HPDE6-E6E7 (cell line): ENCODE results near the gene INTS4.
"Not testable (repeated sequence)": the region's sequence is repeated elsewhere in the genome, so short reads cannot be mapped to it uniquely, and the experiment has no call there.

Experiments
- DNase-seq: peaks from one replicate; pipeline ENCODE4 v3.0.0; 2011; ENCODE audit warnings: missing footprints; ENCODE audit errors: extremely low spot score

The INTS4 gene, protein sequence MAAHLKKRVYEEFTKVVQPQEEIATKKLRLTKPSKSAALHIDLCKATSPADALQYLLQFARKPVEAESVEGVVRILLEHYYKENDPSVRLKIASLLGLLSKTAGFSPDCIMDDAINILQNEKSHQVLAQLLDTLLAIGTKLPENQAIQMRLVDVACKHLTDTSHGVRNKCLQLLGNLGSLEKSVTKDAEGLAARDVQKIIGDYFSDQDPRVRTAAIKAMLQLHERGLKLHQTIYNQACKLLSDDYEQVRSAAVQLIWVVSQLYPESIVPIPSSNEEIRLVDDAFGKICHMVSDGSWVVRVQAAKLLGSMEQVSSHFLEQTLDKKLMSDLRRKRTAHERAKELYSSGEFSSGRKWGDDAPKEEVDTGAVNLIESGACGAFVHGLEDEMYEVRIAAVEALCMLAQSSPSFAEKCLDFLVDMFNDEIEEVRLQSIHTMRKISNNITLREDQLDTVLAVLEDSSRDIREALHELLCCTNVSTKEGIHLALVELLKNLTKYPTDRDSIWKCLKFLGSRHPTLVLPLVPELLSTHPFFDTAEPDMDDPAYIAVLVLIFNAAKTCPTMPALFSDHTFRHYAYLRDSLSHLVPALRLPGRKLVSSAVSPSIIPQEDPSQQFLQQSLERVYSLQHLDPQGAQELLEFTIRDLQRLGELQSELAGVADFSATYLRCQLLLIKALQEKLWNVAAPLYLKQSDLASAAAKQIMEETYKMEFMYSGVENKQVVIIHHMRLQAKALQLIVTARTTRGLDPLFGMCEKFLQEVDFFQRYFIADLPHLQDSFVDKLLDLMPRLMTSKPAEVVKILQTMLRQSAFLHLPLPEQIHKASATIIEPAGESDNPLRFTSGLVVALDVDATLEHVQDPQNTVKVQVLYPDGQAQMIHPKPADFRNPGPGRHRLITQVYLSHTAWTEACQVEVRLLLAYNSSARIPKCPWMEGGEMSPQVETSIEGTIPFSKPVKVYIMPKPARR

DNA sequence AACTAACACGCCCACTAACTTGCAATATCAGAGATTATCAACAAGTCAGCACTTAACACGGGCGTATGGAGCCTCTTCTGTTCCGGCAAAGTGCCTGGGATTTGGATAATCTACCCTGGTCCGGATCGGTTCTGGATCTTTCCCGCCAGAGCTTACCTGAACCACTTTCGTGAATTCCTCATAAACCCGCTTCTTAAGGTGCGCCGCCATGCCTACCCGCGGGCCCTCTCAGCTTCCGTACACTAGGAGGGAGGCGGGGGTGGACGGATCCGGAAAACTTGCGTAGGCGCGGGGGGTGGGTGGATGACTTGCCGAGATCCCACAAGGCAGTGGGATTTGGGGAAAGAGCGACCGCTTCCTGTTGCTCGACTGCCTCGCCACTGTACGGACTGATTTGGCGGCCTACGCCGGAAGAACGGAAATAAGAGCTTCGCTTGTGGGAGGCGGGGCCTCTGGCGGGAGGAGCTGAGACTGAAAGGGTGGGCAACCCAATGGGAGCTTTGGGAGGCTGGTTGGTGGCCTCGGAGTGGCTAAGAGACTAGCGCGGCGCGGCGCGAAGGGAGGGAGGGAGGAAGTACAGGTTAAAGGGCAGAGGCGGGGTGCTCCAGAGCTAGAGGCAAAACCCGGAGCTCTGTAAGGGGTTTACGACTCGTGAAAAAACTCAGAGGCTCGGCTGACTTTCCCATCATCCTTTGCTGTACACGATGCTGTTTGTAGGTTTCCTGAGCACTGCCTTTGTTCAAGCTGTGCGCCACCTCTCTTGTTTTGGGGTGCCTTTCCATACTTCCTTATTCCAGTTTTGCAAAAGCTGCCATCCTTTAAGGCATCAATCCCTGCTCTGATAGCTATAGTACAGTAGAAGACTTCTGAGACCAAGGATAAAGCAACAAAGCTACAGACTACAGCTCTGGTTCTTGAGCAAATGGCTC, at the start of gene INTS4:
Gene INTS4 (minus strand): TSS at position 235 of the 929 bp plus-strand sequence. CDS start 25 bp downstream, at position 210.
- peak; percentile 96 for DNase-seq

DNA sequence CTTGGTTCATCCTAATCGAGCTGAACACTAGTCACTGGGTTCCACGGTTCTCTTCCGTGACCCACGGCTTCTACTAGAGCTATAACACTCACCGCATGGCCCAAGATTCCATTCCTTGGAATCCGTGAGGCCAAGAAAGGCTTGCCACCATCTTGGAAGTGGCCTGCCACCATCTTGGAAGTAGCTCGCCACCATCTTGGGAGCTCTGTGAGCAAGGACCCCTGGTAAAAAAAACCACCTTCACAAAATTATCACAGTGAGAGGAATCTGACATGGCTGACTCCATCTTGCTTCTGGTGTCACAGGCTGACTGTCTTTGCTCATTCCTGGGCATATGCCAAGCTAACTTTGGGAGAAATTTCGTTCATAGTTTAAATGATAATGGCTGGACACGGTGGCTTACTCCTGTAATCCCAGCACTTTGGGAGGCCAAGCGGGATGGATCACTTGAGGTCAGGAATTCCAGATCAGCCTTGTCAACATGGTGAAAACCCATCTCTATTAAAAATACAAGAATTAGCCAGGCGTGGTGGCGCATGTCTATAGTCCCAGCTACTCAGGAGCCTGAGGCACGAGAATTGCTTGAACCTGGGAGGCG, 47.5 kb upstream of the INTS4 start:
- DNase-seq = no peak

DNA sequence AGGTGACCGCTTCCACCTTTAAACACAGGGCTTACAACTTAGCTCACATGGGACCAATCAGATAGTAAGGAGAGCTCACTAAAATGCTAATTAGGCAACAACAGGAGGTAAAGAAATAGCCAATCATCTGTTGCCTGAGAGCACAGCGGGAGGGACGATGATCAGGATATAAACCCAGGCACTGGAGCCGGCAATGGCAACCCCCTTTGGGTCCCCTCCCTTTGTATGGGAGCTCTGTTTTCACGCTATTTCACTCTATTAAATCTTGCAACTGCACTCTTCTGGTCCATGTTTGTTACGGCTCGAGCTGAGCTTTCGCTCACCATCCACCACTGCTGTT, 46.9 kb upstream of the INTS4 start:
- not testable (repeated sequence) for DNase-seq

DNA sequence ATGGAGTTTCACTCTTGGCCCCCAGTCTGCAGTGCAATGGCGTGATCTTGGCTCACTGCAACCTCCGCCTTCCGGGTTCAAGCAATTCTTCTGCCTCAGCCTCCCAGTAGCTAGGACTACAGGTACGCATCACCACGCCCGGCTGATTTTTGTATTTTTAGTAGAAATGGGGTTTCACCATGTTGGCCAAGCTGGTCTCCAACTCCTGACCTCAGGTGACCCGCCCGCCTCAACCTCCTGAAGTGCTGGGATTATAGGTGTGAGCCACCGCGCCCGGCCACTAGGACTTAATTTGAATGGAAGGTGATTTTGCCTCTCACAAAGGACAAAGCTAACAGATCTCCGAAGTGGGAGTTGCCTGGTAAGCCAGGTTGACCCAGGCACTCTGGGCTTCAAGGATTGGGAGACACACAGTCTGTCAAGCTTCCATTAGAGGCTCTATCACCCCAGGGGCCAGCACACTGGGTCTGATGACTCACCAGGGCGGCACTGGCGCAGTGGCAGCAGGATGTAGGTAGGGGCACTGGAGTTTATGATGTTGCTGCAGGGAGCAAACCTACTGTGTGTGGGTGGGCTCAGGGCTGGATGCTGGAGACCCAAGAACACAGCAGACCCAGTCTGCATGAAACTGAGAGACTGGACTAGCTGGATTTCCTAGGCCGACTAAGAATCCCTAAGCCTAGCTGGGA, 46.4 kb upstream of the INTS4 start:
- DNase-seq = no peak

DNA sequence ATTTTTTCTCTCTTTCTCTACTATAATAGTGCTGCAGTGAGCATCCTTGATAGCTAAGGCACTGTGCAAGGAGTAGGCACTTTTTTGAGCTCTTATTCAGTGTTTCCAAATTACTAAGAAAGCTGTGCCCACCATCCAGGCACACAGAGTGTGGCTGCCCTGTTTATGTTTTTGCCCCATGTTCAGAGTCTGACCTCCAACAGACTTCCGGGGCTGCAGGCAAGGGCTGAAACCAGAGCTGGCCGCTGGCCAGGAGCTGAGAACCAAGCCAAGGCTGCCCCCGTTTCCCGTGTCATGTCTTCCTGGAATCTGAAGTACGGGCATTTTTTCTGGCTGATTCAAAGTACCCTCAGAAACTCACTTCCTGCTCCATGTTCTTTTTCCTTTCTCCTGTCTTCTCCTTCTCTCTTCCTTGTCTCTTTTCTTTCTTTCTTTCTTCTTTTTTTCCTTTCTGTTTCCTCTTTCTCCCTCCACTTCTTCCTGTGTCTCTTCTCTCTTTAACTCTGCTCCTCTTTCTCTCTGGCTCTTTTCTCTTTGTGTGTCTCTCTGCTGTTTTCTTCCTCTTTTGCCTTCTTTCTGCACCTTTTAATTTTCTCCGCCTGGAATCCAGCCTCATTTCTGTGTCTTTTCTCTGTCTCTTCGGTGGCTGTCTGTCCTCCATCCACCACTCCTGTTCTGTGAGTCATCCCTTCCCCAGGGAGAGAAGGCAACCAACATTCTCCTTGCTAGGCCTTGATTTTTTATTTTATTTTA, 45.6 kb upstream of the INTS4 start:
- DNase-seq = peak; percentile 52

DNA sequence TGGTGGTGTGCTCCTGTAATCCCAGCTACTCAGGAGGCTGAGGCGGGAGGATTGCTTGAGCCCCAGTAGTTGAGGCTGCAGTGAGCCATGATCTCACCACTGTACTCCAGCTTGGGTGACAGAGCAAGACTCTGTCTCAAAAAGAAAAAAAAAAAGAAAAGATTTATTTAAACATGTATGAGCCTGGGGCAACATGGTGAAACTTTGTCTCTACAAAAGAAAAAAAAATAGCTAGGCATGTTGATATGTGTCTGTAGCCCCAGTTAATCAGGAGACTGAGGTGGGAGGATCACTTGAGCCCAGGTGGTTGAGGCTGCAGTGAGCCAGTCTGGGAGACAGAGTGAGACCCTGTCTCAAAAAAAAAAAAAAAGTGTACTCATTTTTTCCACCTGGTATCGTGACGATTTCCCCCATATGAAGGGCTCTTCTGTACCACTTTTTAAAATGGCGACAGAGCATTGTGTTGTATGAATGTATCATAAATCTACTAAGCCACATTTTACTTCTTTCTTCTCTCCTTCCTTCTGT, 45.0 kb upstream of the INTS4 start:
- DNase-seq = no peak

DNA sequence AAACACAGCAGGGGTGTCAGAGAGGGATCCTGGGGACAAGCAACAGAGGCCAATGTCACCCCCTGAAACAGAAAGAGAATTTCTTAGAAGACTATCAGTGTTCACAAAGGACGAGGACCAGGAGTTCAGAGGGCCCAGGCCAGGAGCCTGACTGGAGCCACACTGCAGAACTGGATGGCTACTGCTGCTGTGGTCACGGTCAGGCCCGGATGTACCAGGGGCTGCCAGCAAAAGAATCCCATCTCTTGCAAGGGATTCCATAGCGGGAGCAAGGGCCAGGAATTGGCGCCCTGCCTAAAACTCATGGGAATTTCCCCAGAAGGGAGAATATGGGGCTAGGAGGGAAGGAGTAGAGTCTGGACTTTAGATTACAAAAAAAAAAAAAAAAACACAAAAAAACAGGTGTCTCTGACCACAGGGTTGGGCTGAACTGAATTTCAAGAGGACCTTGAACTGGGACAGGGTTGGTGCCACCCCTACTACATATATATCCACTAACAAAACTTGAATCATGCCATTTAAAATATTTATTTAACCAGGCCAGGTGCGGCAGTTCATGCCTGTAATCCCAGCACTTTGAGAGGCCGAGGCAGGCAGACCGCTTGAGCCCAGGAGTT, 44.3 kb upstream of the INTS4 start:
- no peak for DNase-seq

DNA sequence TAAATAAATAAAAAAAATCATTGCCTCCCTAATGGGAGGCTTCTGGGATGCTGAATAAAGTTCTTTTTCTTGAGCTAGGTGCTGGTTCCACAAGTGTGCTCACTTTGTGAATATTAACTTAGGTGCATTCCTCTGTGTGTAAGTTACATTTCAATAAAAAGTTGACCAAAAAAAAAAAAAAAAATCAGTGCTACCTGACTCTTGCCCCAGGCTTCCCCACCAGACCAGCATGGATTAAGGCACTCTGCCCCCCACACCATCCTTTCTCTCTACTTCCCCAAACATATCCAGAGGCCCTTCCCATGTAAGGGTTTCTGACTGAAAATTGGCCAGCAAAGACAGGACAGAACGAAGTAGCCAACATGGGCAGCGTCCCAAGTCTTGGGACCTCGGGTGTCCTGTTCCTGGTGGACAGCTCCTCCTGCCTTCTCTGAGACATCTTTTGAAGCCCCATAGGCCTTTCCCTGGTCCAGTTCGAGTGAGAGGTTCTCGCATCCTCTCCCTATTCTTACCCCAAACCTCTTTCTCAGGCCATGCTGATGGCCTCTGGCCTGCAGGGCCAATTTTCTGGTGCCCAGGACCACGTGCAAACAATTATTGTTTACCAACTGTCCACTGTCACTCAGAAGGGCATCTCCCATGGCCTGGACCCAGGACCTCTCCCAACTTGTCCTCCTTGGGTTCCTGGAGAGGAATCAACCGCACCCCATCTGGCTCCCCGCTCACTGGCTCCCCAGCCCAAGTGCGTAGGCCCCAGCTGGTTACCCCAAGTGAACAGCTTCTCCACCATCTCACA, 43.6 kb upstream of the INTS4 start:
- no peak for DNase-seq

DNA sequence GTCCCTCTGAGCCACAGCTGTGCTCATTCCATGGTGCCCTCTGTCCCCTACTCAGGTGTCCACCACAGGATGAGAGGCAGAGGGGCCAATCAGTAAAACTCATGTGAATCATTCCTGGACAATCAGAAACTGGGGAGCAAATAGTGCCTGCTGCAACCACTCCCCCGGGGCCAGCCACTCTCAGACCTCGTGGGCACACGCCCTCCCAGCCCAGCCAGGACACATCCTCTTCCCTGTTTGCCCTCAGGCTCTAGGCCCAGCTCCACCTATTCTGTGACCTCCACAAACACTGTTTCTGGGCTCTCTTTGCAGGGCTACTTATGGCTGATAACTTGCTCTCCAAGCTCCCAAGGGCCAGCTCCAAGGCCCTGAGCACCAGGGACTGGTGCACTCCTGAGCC, 42.6 kb upstream of the INTS4 start:
- DNase-seq = no peak

DNA sequence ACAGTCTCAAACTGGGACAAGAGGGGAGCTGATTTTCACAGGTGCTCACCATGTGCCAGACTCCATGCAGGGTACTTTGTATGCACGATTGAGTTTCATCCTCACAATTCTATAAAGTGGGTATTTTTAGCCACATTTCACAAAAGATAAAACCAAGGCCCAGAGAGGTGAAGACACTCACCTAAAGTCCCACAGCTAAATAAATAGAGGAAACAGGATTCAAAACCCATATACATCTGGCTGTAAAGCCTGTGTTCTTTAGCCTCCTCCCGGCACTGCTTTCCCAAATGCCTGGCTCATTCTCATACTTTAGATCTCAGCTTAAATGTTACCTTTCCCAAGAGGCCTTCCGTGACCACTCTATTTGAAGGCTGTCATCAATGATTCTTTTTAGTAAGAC, 41.8 kb upstream of the INTS4 start:
- DNase-seq = no peak

DNA sequence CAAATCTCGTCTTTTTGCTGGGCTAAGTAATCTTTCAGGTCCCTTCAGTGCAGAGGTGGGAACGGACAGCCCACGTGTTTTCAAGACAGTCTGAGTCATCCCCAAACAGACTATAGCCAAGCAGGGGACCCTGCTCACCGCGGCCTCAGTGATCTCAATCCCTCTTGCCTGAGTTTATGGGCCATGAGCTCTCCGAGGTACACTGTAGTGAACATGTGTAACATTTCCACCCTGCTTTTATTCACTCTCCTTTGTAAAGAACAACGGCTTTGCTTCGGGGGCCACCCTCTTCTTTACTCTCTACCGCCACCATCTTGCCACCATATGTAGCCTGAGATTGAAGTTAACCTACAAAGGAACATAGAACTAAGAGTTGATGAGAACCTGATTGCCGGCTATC, 40.2 kb upstream of the INTS4 start:
- DNase-seq = no peak

DNA sequence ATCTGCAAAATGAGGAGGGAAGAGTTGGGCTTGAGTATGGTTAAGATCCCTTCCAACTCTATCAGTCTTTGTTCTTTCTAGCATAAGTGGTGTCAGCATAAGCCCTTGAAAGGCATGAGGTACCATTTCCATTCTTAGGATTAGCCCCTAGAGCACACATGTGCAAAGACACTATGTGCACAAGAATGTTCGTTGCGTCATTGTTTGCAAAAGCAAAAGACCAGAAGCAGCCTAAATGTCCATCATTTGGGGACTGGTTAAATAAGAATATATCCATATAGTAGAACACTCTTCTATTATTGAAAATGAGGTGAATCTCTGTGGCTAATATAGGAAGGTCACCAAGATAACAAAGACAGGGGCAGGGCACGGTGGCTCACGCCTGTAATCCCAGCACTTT, 38.6 kb upstream of the INTS4 start:
- no peak for DNase-seq

DNA sequence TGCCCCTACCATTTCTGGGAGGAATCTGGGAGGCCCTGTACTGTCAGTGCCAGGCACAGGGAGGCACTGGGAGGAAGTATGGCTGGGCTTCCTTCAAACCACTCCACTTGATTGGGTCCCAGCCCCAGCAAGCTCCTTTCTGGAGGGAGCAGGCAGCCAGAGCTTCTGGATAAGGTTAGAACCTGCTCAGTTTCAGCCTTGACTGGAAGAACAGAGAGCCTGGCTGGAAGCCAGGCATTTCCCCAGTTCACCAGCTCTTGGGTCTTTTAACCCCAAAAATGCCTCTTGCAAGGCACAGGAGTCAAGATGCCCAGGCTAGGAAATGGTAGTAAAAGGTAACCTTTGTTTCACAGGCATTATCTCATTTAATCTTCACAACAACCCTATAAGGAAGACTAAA, 37.6 kb upstream of the INTS4 start:
- no peak for DNase-seq

DNA sequence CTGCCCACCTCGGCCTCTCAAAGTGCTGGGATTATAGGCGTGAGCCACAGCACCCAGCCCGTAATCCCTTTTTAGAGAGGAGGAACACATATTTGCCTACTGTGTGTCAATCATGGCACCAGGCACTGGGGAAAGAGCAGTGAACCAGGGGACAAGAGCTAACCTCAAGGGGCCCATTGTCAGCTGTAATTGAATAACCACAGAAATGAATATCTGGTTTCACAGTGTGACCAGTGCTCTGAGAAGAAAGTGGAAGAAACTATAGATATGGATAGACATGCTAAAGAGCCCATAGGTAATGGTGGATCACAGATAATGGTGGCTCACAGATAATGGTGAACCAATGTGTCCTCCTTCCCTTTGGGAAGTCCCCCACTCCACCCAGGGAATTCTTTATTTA, 37.2 kb upstream of the INTS4 start:
- DNase-seq = no peak

DNA sequence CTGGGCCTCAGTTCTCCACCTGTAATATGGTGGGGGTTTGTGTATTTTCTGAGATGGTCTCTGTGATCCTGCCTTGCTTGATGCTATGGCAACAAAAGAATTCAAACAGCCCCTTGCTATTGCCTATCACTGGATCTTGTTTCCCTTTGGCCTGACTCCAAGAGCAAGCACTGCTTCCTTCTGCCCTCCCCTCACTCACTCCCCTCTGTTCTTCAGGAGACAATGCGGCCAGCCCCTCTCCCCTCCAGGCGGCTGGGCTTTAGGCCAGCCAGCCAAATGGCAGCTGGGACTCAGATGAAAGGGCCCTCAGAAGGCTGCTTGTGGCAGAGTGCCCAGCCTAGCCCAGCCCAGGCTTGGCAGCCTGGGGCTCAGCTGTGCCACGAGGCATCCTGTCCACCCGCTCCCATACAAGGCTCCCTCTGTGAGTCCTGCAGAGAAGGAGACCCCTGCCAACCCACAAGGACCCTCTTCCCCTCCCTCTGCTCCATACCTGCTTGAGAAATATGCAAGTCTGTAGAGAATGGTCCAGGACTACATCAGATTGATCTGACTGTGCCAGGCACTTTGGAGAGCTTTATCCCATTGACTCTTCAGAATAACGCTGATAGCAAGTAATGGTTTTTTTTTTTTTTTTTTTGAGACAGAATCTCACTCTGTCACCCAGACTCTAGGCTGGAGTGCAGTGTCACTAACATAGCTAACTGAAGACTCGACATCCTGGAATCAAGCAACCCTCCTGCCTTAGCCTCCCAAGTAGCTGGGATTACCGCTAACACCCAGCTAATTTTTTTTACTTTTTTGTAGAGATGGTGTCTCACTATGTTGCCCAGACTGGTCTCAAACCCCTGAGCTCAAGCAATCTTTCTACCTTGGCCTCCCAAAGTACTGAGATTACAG, 36.2 kb upstream of the INTS4 start:
- DNase-seq = no peak

DNA sequence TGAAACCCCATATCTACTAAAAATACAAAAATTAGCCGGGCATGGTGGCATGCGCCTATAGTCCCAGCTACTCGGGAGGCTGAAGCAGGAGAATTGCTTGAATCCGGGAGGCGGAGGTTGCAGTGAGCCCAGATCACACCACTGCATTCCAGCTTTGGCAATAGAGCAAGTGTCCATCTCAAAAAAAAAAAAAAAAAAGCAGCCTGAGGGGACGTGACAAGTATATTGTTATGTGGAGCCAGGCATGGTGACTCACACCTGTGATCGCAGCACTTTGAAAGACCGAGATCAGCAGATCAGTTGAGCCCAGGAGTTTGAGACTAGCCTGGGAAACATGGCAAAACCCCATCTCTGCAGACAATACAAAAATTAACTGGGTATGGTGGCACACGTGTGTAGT, 34.0 kb upstream of the INTS4 start:
- DNase-seq = not testable (repeated sequence)

DNA sequence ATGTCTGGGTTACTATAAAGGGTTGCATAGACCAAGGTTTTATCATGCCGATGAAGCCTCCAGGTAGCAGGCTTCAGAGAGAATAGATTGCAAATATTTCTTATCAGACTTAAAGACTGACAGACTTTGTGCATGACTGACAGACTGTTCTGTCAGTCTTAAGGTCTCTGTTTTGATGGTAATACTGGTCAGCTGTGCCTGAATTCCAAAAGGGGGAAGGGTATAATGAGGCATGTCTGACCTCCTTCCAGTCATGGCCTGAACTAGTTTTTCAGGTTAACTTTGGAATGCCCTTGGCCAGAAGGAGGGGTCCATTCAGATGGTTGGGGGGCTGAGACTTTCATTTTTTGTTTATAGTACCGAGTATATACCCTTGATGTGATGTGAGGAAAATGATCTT, 33.3 kb upstream of the INTS4 start:
- no peak for DNase-seq
